HEK293 (cell line): ENCODE measurements around the gene KIAA1755.
A peak's percentile ranks its signal among the peaks of the same experiment; 100 is the strongest.

ENCODE experiments used
- CTCF ChIA-PET: fragments of 350-600 bp; formaldehyde crosslinking; extraction: SDS; loops from one replicate; lab custom pipeline; 2021; ENCODE audit warnings: antibody characterized with exemption; lab: Yijun Ruan, JAX
- POLR2A ChIA-PET: fragments of 300-600 bp; formaldehyde crosslinking; extraction: SDS; loops from one replicate; lab custom pipeline; 2020; ENCODE audit warnings: antibody characterized with exemption, inconsistent platforms; lab: Yijun Ruan, JAX
- H3K27ac ChIP-seq: fragments of 200-500 bp; sonication (Bioruptor generic); 2 replicates; pipeline ENCODE4 v1.5.1; 2014; ENCODE audit warnings: low read depth, low read length, control low read depth, inconsistent platforms; ENCODE audit errors: extremely low read depth
- H3K36me3 ChIP-seq, 2 experiments: fragments of 200-500 bp in 1 of 2; sonication (Bioruptor generic) in 1 of 2; 1 replicate in 1 of 2; 2 replicates in 1 of 2; pipeline ENCODE4 v1.5.1; 2014 to 2017; ENCODE audit warnings: inconsistent platforms in 2 of 2, low read length in 2 of 2; ENCODE audit not compliant: control insufficient read depth in 2 of 2, insufficient read depth in 1 of 2
- H3K4me1 ChIP-seq: fragments of 200-500 bp; sonication (Bioruptor generic); 2 replicates; pipeline ENCODE4 v1.5.1; 2014; ENCODE audit warnings: mild to moderate bottlenecking, low read length, inconsistent platforms; ENCODE audit not compliant: control insufficient read depth, insufficient read depth
- H3K4me3 ChIP-seq: 2 replicates; pipeline ENCODE4 v1.5.1; 2011; ENCODE audit warnings: low read depth, mild to moderate bottlenecking, control low read depth, low read length, moderate library complexity
- H3K9me3 ChIP-seq: fragments of 200-500 bp; sonication (Bioruptor generic); 2 replicates; pipeline ENCODE4 v1.5.1; 2014; ENCODE audit warnings: low read depth, low read length, inconsistent platforms; ENCODE audit not compliant: control insufficient read depth, insufficient read depth
- ATF2 ChIP-seq: fragments of 450-650 bp; formaldehyde crosslinking; IDR thresholded peaks from 2 replicates; pipeline ENCODE4 v1.5.1; 2016; ENCODE audit warnings: missing biosample characterization, missing genetic modification characterization, low read depth
- BCL11B ChIP-seq: fragments of 450-650 bp; formaldehyde crosslinking; IDR thresholded peaks from 2 replicates; pipeline ENCODE4 v1.5.1; 2016; ENCODE audit warnings: low read depth, missing biosample characterization, missing genetic modification characterization
- GFI1B ChIP-seq: fragments of 450-650 bp; formaldehyde crosslinking; IDR thresholded peaks from 2 replicates; pipeline ENCODE4 v1.5.1; 2016; ENCODE audit warnings: missing biosample characterization, missing genetic modification characterization
- KLF9 ChIP-seq: fragments of 450-650 bp; formaldehyde crosslinking; IDR thresholded peaks from 2 replicates; pipeline ENCODE4 v1.5.1; 2016; ENCODE audit warnings: missing biosample characterization, missing genetic modification characterization, low read depth
- MEIS1 ChIP-seq: sonication (generic); formaldehyde crosslinking; IDR thresholded peaks from 2 replicates; pipeline ENCODE4 v1.8.1; 2022; ENCODE audit warnings: missing genetic modification reagents, mild to moderate bottlenecking, borderline replicate concordance
- ZBTB8A ChIP-seq: fragments of 450-650 bp; formaldehyde crosslinking; IDR thresholded peaks from 2 replicates; pipeline ENCODE4 v1.5.1; 2016; ENCODE audit warnings: missing biosample characterization, missing genetic modification characterization
- ZFP3 ChIP-seq: fragments of 450-650 bp; formaldehyde crosslinking; IDR thresholded peaks from 2 replicates; pipeline ENCODE4 v1.5.1; 2016; ENCODE audit warnings: low read depth, missing biosample characterization, missing genetic modification characterization
- ZNF10 ChIP-seq: fragments of 450-650 bp; formaldehyde crosslinking; IDR thresholded peaks from 2 replicates; pipeline ENCODE4 v1.5.1; 2017; ENCODE audit warnings: missing biosample characterization, missing genetic modification characterization
- ZNF146 ChIP-seq: fragments of 450-650 bp; formaldehyde crosslinking; IDR thresholded peaks from 2 replicates; pipeline ENCODE4 v1.5.1; 2016; ENCODE audit warnings: missing biosample characterization, missing genetic modification characterization
- ZNF174 ChIP-seq: fragments of 450-650 bp; formaldehyde crosslinking; IDR thresholded peaks from 2 replicates; pipeline ENCODE4 v1.5.0; 2017; ENCODE audit warnings: missing biosample characterization, mild to moderate bottlenecking, missing genetic modification characterization
- ZNF223 ChIP-seq: fragments of 450-650 bp; formaldehyde crosslinking; IDR thresholded peaks from 2 replicates; pipeline ENCODE4 v1.5.1; 2016; ENCODE audit warnings: missing biosample characterization, missing genetic modification characterization
- ZNF341 ChIP-seq: fragments of 450-650 bp; formaldehyde crosslinking; IDR thresholded peaks from 2 replicates; pipeline ENCODE4; 2016; ENCODE audit warnings: low read depth, missing biosample characterization, missing genetic modification characterization
- ZNF404 ChIP-seq: fragments of 450-650 bp; formaldehyde crosslinking; IDR thresholded peaks from 2 replicates; pipeline ENCODE4 v1.5.1; 2017; ENCODE audit warnings: missing biosample characterization, missing genetic modification characterization
- ZNF416 ChIP-seq: fragments of 450-650 bp; formaldehyde crosslinking; IDR thresholded peaks from 2 replicates; pipeline ENCODE4 v1.5.1; 2016; ENCODE audit warnings: missing biosample characterization, missing genetic modification characterization
- ZNF623 ChIP-seq: fragments of 450-650 bp; formaldehyde crosslinking; IDR thresholded peaks from 2 replicates; pipeline ENCODE4 v1.5.1; 2016; ENCODE audit warnings: missing biosample characterization, missing genetic modification characterization
- ZNF629 ChIP-seq: fragments of 450-650 bp; formaldehyde crosslinking; IDR thresholded peaks from 2 replicates; pipeline ENCODE4 v1.5.1; 2017; ENCODE audit warnings: missing biosample characterization, missing genetic modification characterization
- ZNF660 ChIP-seq: fragments of 450-650 bp; IDR thresholded peaks from 2 replicates; pipeline ENCODE4 v1.5.1; 2018; ENCODE audit warnings: missing biosample characterization, mild to moderate bottlenecking, missing genetic modification characterization
- ZSCAN16 ChIP-seq: fragments of 450-650 bp; formaldehyde crosslinking; IDR thresholded peaks from 2 replicates; pipeline ENCODE4 v1.5.1; 2016; ENCODE audit warnings: missing biosample characterization, missing genetic modification characterization
- ZSCAN4 ChIP-seq: fragments of 450-650 bp; formaldehyde crosslinking; IDR thresholded peaks from 2 replicates; pipeline ENCODE4 v1.5.1; 2017; ENCODE audit warnings: missing biosample characterization, missing genetic modification characterization
- TF ChIP-seq, protein P1 (sequence below): fragments of 450-650 bp; formaldehyde crosslinking; IDR thresholded peaks from 2 replicates; pipeline ENCODE4 v1.5.1; 2017; ENCODE audit warnings: missing biosample characterization, mild to moderate bottlenecking, missing genetic modification characterization, moderate library complexity
- TF ChIP-seq, protein P2 (sequence below): fragments of 450-650 bp; formaldehyde crosslinking; IDR thresholded peaks from 2 replicates; pipeline ENCODE4 v1.5.1; 2016; ENCODE audit warnings: missing biosample characterization, missing genetic modification characterization

The KIAA1755 gene

DNA sequence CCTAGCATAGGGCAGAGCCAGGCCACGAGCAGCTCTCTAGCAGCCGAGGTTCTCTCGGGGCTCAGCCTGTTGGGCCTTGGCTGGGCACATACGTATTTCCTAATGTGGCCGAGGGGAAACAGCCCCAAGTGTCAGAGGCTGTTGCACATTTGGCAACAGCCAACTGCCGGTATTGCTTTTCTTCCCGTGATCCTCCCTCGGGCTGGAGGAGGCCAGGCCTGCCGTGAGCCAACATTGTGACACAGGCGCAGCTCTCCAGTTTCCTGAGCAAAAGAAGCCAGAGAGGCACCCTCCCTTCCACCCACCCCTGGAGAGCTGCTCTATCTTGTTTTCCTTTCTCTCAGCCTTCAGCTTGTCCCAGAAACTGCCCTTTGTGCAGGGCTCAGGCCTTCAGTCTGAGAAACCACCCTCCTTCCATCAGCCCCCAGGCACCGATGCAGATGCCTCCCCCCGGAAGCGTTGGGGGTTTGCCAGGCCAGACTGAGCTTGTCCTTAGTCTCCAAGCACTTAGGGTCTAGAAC lies 38.3 kb upstream of the KIAA1755 start (continued):
- TF ChIP-seq, protein P1, sequence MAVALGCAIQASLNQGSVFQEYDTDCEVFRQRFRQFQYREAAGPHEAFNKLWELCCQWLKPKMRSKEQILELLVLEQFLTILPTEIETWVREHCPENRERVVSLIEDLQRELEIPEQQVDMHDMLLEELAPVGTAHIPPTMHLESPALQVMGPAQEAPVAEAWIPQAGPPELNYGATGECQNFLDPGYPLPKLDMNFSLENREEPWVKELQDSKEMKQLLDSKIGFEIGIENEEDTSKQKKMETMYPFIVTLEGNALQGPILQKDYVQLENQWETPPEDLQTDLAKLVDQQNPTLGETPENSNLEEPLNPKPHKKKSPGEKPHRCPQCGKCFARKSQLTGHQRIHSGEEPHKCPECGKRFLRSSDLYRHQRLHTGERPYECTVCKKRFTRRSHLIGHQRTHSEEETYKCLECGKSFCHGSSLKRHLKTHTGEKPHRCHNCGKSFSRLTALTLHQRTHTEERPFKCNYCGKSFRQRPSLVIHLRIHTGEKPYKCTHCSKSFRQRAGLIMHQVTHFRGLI (tag by site-specific recombination): no peak
- no peak for TF ChIP-seq MEIS1 (CRISPR knock-in tag)

DNA sequence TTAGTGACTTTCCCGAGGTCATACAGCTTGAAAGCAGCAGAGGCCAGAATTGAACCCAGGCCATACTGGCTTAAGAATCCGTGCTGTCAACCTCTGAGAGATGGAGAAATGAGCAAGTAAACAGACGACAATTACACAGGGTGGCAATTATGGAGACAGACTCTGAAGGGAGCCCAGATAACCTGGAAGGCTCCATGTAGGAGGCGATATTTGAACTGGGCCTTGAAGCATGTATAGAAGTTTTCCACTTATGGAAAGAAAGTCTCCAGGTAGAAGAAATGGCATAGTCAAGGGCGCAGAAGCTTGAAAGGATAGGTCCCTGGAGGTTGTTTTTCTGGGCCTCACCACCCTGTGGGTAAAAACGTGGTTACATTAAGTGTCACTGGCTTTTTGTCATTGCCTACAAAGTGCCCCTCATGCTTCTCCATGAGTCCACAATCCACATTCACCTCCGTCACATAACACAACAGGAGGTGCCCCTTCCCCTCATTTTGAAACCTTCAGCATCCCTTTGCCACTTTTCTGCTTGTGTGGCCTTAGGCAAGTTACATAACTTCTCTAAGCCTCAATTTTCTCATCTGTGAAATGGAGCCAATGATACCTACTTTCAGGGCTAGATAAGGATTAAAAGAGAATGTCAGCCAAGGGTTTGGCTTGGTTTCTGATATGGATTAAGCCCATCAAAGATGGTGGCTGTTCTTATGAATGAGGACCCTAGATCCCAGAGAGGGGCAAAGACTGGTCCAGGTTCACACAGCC lies 37.6 kb upstream of the KIAA1755 start:
- TF ChIP-seq ZNF10 (tag by site-specific recombination): no peak
- TF ChIP-seq, protein P2, sequence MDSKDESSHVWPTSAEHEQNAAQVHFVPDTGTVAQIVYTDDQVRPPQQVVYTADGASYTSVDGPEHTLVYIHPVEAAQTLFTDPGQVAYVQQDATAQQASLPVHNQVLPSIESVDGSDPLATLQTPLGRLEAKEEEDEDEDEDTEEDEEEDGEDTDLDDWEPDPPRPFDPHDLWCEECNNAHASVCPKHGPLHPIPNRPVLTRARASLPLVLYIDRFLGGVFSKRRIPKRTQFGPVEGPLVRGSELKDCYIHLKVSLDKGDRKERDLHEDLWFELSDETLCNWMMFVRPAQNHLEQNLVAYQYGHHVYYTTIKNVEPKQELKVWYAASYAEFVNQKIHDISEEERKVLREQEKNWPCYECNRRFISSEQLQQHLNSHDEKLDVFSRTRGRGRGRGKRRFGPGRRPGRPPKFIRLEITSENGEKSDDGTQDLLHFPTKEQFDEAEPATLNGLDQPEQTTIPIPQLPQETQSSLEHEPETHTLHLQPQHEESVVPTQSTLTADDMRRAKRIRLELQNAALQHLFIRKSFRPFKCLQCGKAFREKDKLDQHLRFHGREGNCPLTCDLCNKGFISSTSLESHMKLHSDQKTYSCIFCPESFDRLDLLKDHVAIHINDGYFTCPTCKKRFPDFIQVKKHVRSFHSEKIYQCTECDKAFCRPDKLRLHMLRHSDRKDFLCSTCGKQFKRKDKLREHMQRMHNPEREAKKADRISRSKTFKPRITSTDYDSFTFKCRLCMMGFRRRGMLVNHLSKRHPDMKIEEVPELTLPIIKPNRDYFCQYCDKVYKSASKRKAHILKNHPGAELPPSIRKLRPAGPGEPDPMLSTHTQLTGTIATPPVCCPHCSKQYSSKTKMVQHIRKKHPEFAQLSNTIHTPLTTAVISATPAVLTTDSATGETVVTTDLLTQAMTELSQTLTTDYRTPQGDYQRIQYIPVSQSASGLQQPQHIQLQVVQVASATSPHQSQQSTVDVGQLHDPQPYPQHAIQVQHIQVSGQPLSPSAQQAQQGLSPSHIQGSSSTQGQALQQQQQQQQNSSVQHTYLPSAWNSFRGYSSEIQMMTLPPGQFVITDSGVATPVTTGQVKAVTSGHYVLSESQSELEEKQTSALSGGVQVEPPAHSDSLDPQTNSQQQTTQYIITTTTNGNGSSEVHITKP (tag by site-specific recombination): no peak
- TF ChIP-seq ZFP3 (tag by site-specific recombination): peak; percentile 68
- TF ChIP-seq ZNF416 (tag by site-specific recombination): no peak
- H3K9me3 ChIP-seq: no peaks in the 10 kb centered on the region
- H3K4me3 ChIP-seq: no peak overlapping the region
- H3K4me1 ChIP-seq: no peaks in the 10 kb centered on the region
- ChIA-PET POLR2A (no interaction called here), CTCF (interaction anchor here (0.6 kb wide), 1 partner anchor 13 kb away, joined by 3 read pairs; no protein-coding TSS in a partner anchor)
- H3K36me3 ChIP-seq: no peaks in the 10 kb centered on the region
- no peak overlapping the region for H3K27ac ChIP-seq

DNA sequence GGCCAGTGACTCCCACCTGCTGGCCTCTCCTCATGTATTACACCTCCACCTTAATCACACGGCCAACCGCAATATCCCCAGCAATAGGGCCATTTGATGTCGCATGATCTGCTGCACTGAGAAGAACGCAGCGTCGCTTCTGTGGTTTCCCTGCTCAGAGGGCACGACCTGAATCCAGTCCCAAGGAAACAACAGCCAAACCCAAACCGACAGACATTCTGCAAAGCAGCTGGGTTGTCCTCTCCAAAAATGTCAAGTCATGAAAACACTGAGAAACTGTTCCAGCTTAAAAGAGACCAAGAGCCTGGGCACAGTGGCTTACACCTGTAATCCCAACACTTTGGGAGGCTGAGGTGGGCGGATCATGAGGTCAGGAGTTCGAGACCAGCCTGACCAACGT lies 35.9 kb upstream of the KIAA1755 start:
- Histone ChIP-seq H3K4me3 (no peak overlapping the region), H3K9me3 (no peaks in the 10 kb centered on the region), H3K36me3 (no peaks in the 10 kb centered on the region), H3K27ac (no peak overlapping the region), H3K4me1 (no peaks in the 10 kb centered on the region)
- ChIA-PET POLR2A (no interaction called here), CTCF (interaction anchor here (0.8 to 1.2 kb wide), 3 partner anchors 11 to 1269 kb away, joined by 3 to 5 read pairs (median 3); no protein-coding TSS in a partner anchor)
- TF ChIP-seq ZSCAN4 (tag by site-specific recombination): no peak
- no peak for TF ChIP-seq GFI1B (tag by site-specific recombination)
- no peak for TF ChIP-seq ATF2
- TF ChIP-seq ZNF629 (tag by site-specific recombination): no peak
- TF ChIP-seq ZSCAN16 (tag by site-specific recombination): no peak
- no peak for TF ChIP-seq BCL11B (tag by site-specific recombination)
- TF ChIP-seq ZBTB8A (tag by site-specific recombination): no peak
- no peak for TF ChIP-seq ZNF404 (tag by site-specific recombination)
- TF ChIP-seq KLF9 (tag by site-specific recombination): no peak
- TF ChIP-seq ZNF174 (tag by site-specific recombination): no peak
- no peak for TF ChIP-seq ZNF146 (tag by site-specific recombination)
- no peak for TF ChIP-seq ZNF341 (tag by site-specific recombination)
- no peak for TF ChIP-seq ZNF223 (tag by site-specific recombination)
- TF ChIP-seq ZNF623 (tag by site-specific recombination): no peak
- TF ChIP-seq ZNF660 (tag by site-specific recombination): no peak
- TF ChIP-seq, all 188 proteins: peak for 0
